HepG2 (cell line): Measurements from ENCODE around the gene FAHD2A. TPM values are rescaled to one million over a fixed set of nuclear protein-coding genes. Genes with fewer than 3 reads are reported as not detected.

Experiments
- AHR ChIP-seq: IDR thresholded peaks from 2 replicates; pipeline ENCODE4 v1.6.1; 2018; ENCODE audit warnings: missing genetic modification reagents, missing compliant biosample characterization
- CCDC6 ChIP-seq: sonication (generic); formaldehyde crosslinking; IDR thresholded peaks from 2 replicates; pipeline ENCODE4 v1.8.1; 2022; ENCODE audit warnings: mild to moderate bottlenecking, missing genetic modification reagents, moderate library complexity
- DPF2 ChIP-seq: sonication (generic); formaldehyde crosslinking; IDR thresholded peaks from 2 replicates; pipeline ENCODE4 v1.4.0; 2020; ENCODE audit warnings: mild to moderate bottlenecking, low read depth, missing genetic modification reagents, borderline replicate concordance
- ETV6 ChIP-seq: sonication (generic); formaldehyde crosslinking; conservative IDR thresholded peaks from 2 replicates; pipeline ENCODE4 v1.4.0; 2020; ENCODE audit warnings: missing genetic modification reagents
- GATAD1 ChIP-seq: IDR thresholded peaks from 2 replicates; pipeline ENCODE4 v1.6.1; 2016; ENCODE audit warnings: missing genetic modification reagents, missing compliant biosample characterization
- HDAC1 ChIP-seq: sonication (generic); formaldehyde crosslinking; IDR thresholded peaks from 2 replicates; pipeline ENCODE4 v1.5.1; 2020; ENCODE audit warnings: mild to moderate bottlenecking, missing genetic modification reagents
- HES4 ChIP-seq: sonication (generic); formaldehyde crosslinking; IDR thresholded peaks from 2 replicates; pipeline ENCODE4 v1.9.0; 2021; ENCODE audit warnings: mild to moderate bottlenecking, missing genetic modification reagents, borderline replicate concordance
- JDP2 ChIP-seq: sonication (generic); formaldehyde crosslinking; IDR thresholded peaks from 2 replicates; pipeline ENCODE4 v1.8.1; 2022; ENCODE audit warnings: missing genetic modification reagents, borderline replicate concordance
- KLF15 ChIP-seq: sonication (generic); formaldehyde crosslinking; IDR thresholded peaks from 2 replicates; pipeline ENCODE4 v1.8.1; 2023; ENCODE audit warnings: borderline replicate concordance, mild to moderate bottlenecking, inconsistent platforms, missing genetic modification reagents, mixed read lengths
- MED1 ChIP-seq: sonication (generic); formaldehyde crosslinking; IDR thresholded peaks from 2 replicates; pipeline ENCODE4 v1.4.0; 2020; ENCODE audit warnings: missing genetic modification reagents
- NCOA1 ChIP-seq: sonication (generic); formaldehyde crosslinking; IDR thresholded peaks from 2 replicates; pipeline ENCODE4 v1.9.0; 2021; ENCODE audit warnings: missing genetic modification reagents
- SOX13 ChIP-seq, 3 experiments: fragments of 450-650 bp in 1 of 3; sonication (generic) in 1 of 3; formaldehyde crosslinking in 1 of 3; IDR thresholded peaks in 2 of 3; conservative IDR thresholded peaks in 1 of 3; 2 replicates each; pipeline versions ENCODE4 v1.5.0 to v1.6.1; 2016 to 2020; ENCODE audit warnings: antibody characterized with exemption in 1 of 3, mild to moderate bottlenecking in 1 of 3, missing compliant biosample characterization in 1 of 3, missing genetic modification reagents in 1 of 3, moderate library complexity in 1 of 3
- SRSF1 ChIP-seq: fragments of 200-400 bp; formaldehyde crosslinking; optimal IDR thresholded peaks from 2 replicates; pipeline ENCODE3; 2017; ENCODE audit warnings: mild to moderate bottlenecking, low read depth, low read length, moderate library complexity
- SUZ12 ChIP-seq: fragments of 150-350 bp; IDR thresholded peaks from 2 replicates; pipeline ENCODE4 v1.6.1; 2014; ENCODE audit warnings: low read depth, low read length
- ZBTB38 ChIP-seq: sonication (generic); formaldehyde crosslinking; IDR thresholded peaks from 2 replicates; pipeline ENCODE4 v1.5.1; 2020; ENCODE audit warnings: mild to moderate bottlenecking, missing genetic modification reagents
- ZFP36L1 ChIP-seq: sonication (generic); formaldehyde crosslinking; IDR thresholded peaks from 2 replicates; pipeline ENCODE4 v1.8.0; 2022; ENCODE audit warnings: mild to moderate bottlenecking, missing genetic modification reagents, moderate library complexity
- ZIK1 ChIP-seq: sonication (generic); formaldehyde crosslinking; IDR thresholded peaks from 2 replicates; pipeline ENCODE4 v1.5.0; 2020; ENCODE audit warnings: mild to moderate bottlenecking, low read depth, missing genetic modification reagents, borderline replicate concordance
- ZNF205 ChIP-seq: IDR thresholded peaks from 2 replicates; pipeline ENCODE4 v1.6.1; 2018; ENCODE audit warnings: missing biosample characterization, missing genetic modification reagents
- ZNF33A ChIP-seq: sonication (generic); formaldehyde crosslinking; IDR thresholded peaks from 2 replicates; pipeline ENCODE4 v1.5.1; 2020; ENCODE audit warnings: missing genetic modification reagents, mild to moderate bottlenecking, moderate library complexity, borderline replicate concordance
- ZNF430 ChIP-seq: sonication (generic); formaldehyde crosslinking; IDR thresholded peaks from 2 replicates; pipeline ENCODE4 v1.9.0; 2021; ENCODE audit warnings: mild to moderate bottlenecking, missing genetic modification reagents
- ZSCAN29 ChIP-seq: sonication (generic); formaldehyde crosslinking; conservative IDR thresholded peaks from 2 replicates; pipeline ENCODE4 v1.4.0; 2020; ENCODE audit warnings: mild to moderate bottlenecking, missing genetic modification reagents
- ZSCAN9 ChIP-seq: IDR thresholded peaks from 2 replicates; pipeline ENCODE4 v1.6.1; 2016; ENCODE audit warnings: borderline replicate concordance
- polyA plus RNA-seq, 8 experiments: library from polyadenylated mRNA; depleted of rRNA in 3 of 8; stranded (reverse) in 7 of 8; unstranded in 1 of 8; fragments of >200 nt; fragmentation: Illumina TruSeq in 4 of 8; extraction: Trizol in 4 of 8; gene quantifications; 2 replicates each; pipeline versions ENCODE4 v1.2.1 to v1.2.3, GENCODE V29; 2011 to 2016; ENCODE audit warnings: low read depth in 4 of 8, missing spikeins in 1 of 8, mixed read lengths in 1 of 8; ENCODE audit not compliant: insufficient read depth in 1 of 8
- total RNA-seq, 5 experiments: library from RNA; depleted of rRNA; stranded (reverse); fragments of >200 nt; fragmentation: Illumina TruSeq; extraction: Trizol; gene quantifications; 2 replicates each; pipeline ENCODE4 v1.2.3, GENCODE V29; 2016; ENCODE audit warnings: low read depth in 1 of 5
- TF ChIP-seq, protein P1 (sequence below): IDR thresholded peaks from 2 replicates; pipeline ENCODE4 v1.6.1; 2012; ENCODE audit warnings: low read length, improper control_type of control experiment
- TF ChIP-seq, protein P2 (sequence below): IDR thresholded peaks from 2 replicates; pipeline ENCODE4 v1.6.1; 2016

FAHD2A gene
- total and polyA plus RNA-seq, 2 of the 13 experiments (the other 11 are each of a cell fraction or from before 2014, with no cell fraction given): 34.0 to 44.2 TPM

DNA sequence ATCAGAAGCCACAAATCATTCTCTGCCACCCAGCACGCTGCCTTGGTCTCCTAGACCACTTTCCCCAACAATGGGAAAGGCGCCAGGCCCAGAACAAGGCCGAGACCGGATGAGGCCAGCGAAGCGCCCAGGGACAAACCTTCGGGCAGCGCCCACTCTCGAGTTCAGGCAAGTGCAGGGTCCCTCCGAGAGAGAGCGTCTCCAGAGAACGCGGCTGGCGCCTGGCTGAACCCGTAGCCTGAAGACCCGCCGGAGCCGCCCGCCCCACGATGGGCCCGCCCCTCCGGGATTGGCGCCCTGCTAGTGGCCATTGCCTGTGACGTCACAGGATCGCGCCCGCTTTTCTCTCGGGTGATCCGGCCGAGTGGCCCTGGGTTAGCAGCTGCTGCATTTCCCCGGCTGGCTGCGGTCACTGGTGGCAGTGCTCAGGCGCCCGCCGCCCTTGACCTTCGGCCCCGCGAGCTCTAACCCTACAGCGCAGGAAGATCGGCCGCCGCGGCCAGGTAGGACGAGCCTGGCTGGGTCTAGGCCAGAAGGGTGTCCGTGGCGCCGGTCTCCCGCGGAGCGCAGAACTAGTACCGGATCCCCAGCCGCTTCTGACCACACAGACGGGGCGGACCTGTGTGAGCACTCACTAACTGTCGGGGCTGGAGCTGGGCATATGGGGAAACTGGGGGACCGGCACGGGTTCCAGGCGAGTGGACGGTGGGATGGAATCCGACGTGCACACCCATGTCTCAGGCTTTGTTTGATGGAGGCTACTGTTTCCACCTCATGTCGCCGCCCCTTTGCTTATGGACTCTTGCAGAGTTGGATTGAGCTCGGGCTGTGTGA is at the start of gene FAHD2A (continued):
- TF ChIP-seq HES4 (peak; percentile 77; the same call in 1 of the 2 replicates), ZNF205 (peak; percentile 44; the same call in 1 of the 2 replicates), SRSF1 (no peak), ZNF33A (CRISPR knock-in tag) (peak; percentile 76; the same call in 1 of the 2 replicates), SUZ12 (no peak; the same call in 1 of the 2 replicates), ZNF430 (CRISPR knock-in tag) (peak; percentile 85), CCDC6 (CRISPR knock-in tag) (peak; percentile 79; the same call in 1 of the 2 replicates), GATAD1 (peak; percentile 95), DPF2 (CRISPR knock-in tag) (no peak; the same call in 1 of the 2 replicates), ETV6 (CRISPR knock-in tag) (peak; percentile 62; the same call in 1 of the 2 replicates), NCOA1 (CRISPR knock-in tag) (peak; percentile 82; the same call in 1 of the 2 replicates), MED1 (CRISPR knock-in tag) (peak; percentile 75; the same call in 1 of the 2 replicates), ZIK1 (CRISPR knock-in tag) (peak; percentile 71; the same call in 1 of the 2 replicates), ZFP36L1 (CRISPR knock-in tag) (peak; percentile 48; the same call in 1 of the 2 replicates), JDP2 (no peak), SOX13 (IDR thresholded peaks at IDR 0.05) (no peak; the same call in 1 of the 2 replicates), SOX13 (CRISPR knock-in tag; conservative IDR thresholded peaks at IDR 0.05 in 1 of 2, IDR thresholded peaks at IDR 0.05 in 1 of 2) (peak in 1 of 2 experiments; percentile 38; a peak in 1 of 4 replicates), HDAC1 (CRISPR knock-in tag) (peak; percentile 99), ZSCAN9 (peak; percentile 91), KLF15 (CRISPR knock-in tag) (no peak; the same call in 1 of the 2 replicates), AHR (no peak), ZBTB38 (0 out of 2 replicates have a peak, but pooled peaks have one; percentile 28), ZSCAN29 (peak; percentile 46; the same call in 1 of the 2 replicates)
- TF ChIP-seq, protein P1, sequence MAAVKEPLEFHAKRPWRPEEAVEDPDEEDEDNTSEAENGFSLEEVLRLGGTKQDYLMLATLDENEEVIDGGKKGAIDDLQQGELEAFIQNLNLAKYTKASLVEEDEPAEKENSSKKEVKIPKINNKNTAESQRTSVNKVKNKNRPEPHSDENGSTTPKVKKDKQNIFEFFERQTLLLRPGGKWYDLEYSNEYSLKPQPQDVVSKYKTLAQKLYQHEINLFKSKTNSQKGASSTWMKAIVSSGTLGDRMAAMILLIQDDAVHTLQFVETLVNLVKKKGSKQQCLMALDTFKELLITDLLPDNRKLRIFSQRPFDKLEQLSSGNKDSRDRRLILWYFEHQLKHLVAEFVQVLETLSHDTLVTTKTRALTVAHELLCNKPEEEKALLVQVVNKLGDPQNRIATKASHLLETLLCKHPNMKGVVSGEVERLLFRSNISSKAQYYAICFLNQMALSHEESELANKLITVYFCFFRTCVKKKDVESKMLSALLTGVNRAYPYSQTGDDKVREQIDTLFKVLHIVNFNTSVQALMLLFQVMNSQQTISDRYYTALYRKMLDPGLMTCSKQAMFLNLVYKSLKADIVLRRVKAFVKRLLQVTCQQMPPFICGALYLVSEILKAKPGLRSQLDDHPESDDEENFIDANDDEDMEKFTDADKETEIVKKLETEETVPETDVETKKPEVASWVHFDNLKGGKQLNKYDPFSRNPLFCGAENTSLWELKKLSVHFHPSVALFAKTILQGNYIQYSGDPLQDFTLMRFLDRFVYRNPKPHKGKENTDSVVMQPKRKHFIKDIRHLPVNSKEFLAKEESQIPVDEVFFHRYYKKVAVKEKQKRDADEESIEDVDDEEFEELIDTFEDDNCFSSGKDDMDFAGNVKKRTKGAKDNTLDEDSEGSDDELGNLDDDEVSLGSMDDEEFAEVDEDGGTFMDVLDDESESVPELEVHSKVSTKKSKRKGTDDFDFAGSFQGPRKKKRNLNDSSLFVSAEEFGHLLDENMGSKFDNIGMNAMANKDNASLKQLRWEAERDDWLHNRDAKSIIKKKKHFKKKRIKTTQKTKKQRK: no peak
- TF ChIP-seq, protein P2, sequence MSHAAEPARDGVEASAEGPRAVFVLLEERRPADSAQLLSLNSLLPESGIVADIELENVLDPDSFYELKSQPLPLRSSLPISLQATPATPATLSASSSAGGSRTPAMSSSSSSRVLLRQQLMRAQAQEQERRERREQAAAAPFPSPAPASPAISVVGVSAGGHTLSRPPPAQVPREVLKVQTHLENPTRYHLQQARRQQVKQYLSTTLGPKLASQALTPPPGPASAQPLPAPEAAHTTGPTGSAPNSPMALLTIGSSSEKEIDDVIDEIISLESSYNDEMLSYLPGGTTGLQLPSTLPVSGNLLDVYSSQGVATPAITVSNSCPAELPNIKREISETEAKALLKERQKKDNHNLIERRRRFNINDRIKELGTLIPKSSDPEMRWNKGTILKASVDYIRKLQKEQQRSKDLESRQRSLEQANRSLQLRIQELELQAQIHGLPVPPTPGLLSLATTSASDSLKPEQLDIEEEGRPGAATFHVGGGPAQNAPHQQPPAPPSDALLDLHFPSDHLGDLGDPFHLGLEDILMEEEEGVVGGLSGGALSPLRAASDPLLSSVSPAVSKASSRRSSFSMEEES: peak; percentile 38
